ENCODE data around the gene BTBD1.

GRCh38 chr15:83115410-83115809 lies 48.4 kb upstream of the BTBD1 start:
- TF ChIP-seq RCOR1 (IDR thresholded peaks at IDR 0.05; ENCODE audit: low read depth, low read length) (no peak), CEBPB (IDR thresholded peaks at IDR 0.05) (no peak), SREBF2 (IDR thresholded peaks at IDR 0.05) (no peak), CBX2 (IDR thresholded peaks at IDR 0.05; ENCODE audit: borderline replicate concordance, low read depth) (no peak)

Measured in A549 (cell line).